HG03342 (cell line): Measurements from ENCODE around the gene PIK3CA.
"Not testable (repeated sequence)": the region's sequence is repeated elsewhere in the genome, so short reads cannot be mapped to it uniquely, and the experiment has no call there.

Experiments
- ATAC-seq: cut with Tn5 transposase; IDR thresholded peaks from one replicate; pipeline ENCODE4 v1.9.1; 2021; ENCODE audit warnings: mild to moderate bottlenecking, moderate library complexity; ENCODE audit not compliant: unreplicated experiment

The PIK3CA gene

GRCh38 chr3:179260949-179261765 lies 113.0 kb downstream of the PIK3CA start:
- peak; percentile 81 for ATAC-seq

- no peak for ATAC-seq
Observed at GRCh38 chr3:179263134-179263533, 115.0 kb downstream of the PIK3CA start.

GRCh38 chr3:179264449-179264848 lies 116.3 kb downstream of the PIK3CA start:
- no peak for ATAC-seq

- no peak for ATAC-seq
Observed at GRCh38 chr3:179265092-179265491, 116.9 kb downstream of the PIK3CA start.

GRCh38 chr3:179265875-179266274 lies 117.7 kb downstream of the PIK3CA start:
- ATAC-seq, result peak; percentile 70

- no peak for ATAC-seq
Observed at GRCh38 chr3:179266701-179267211, 118.6 kb downstream of the PIK3CA start.

- ATAC-seq, result no peak
Observed at GRCh38 chr3:179268400-179269051, 120.4 kb downstream of the PIK3CA start.

- ATAC-seq, result no peak
Observed at GRCh38 chr3:179269152-179269707, 121.1 kb downstream of the PIK3CA start.

- ATAC-seq, result no peak
Observed at GRCh38 chr3:179272385-179272784, 124.2 kb downstream of the PIK3CA start.

- ATAC-seq, result not testable (repeated sequence)
Observed at GRCh38 chr3:179274434-179274833, 126.3 kb downstream of the PIK3CA start.

- no peak for ATAC-seq
Observed at GRCh38 chr3:179276001-179276400, 127.8 kb downstream of the PIK3CA start.

- no peak for ATAC-seq
Observed at GRCh38 chr3:179276743-179277142, 128.6 kb downstream of the PIK3CA start.

GRCh38 chr3:179278151-179278550 lies 130.0 kb downstream of the PIK3CA start:
- no peak for ATAC-seq

- no peak for ATAC-seq
Observed at GRCh38 chr3:179278932-179279693, 131.0 kb downstream of the PIK3CA start.

- no peak for ATAC-seq
Observed at GRCh38 chr3:179279837-179280236, 131.7 kb downstream of the PIK3CA start.

GRCh38 chr3:179281825-179282224 lies 133.7 kb downstream of the PIK3CA start:
- no peak for ATAC-seq

- ATAC-seq, result no peak
Observed at GRCh38 chr3:179286331-179286730, 138.2 kb downstream of the PIK3CA start.

- ATAC-seq, result no peak
Observed at GRCh38 chr3:179288845-179289244, 140.7 kb downstream of the PIK3CA start.

- ATAC-seq, result no peak
Observed at GRCh38 chr3:179289295-179289694, 141.1 kb downstream of the PIK3CA start.
